ENCODE measurements around the gene KCND2. TPM values are rescaled to one million over a fixed set of nuclear protein-coding genes. Genes with fewer than 3 reads are reported as not detected.

The KCND2 gene
- polyA plus RNA-seq, 1 of the 3 experiments (the other 2 are of a cell fraction): not detected

DNA sequence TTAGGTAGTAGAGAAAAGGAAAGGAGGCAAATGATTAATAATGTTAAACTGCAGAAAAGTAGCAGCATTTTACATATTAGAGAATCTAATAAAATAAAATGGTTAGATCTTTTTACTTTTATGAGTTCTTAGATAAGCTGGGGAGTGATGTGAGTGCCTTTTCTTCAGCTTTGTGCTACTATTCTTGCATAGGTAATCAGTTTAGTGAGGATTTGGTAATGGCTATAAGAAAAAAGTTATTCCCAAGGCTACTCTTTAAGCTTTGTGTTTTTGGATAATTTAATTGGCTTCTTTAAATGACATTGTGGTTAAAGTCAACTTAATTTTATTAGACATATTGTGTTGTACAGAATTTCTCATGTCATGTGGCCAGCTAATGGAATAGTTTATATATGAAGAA is 3.7 kb downstream of the KCND2 start:
- Histone ChIP-seq H3F3A (replicated peaks; ENCODE audit: insufficient read depth) (no peaks in the 10 kb centered on the region), H3K9me2 (no peaks in the 10 kb centered on the region), H3K79me2 (ENCODE audit: insufficient read depth) (no peaks in the 10 kb centered on the region), H3K27me3 (ENCODE audit: insufficient read depth) (peaks cover 24% of the 10 kb centered on the region), H3K27ac (ENCODE audit: low read depth in 2 of 2, low read length in 1 of 2) (no peak overlapping the region), H2AFZ (ENCODE audit: low read depth) (no peak overlapping the region), H4K20me1 (ENCODE audit: insufficient read depth) (no peaks in the 10 kb centered on the region), H3K4me2 (no peak overlapping the region), H3K4me3 (ENCODE audit: low read depth in 2 of 2, low read length in 1 of 2) (no peak overlapping the region), H3K9ac (no peak overlapping the region), H3K36me3 (replicated peaks in 1 of 2; ENCODE audit: control insufficient read depth in 1 of 2, insufficient read depth in 2 of 2, low read length in 1 of 2) (no peaks in the 10 kb centered on the region), H3K4me1 (ENCODE audit: control insufficient read depth in 1 of 2, insufficient read depth in 2 of 2, low read depth in 1 of 2, low read length in 1 of 2) (peaks cover 4 to 8% of the 10 kb centered on the region in 2 experiments; a peak in 2 of 4 replicates), H3K9me3 (no peaks in the 10 kb centered on the region)
- no peak for TF ChIP-seq RCOR1 (IDR thresholded peaks at IDR 0.05; ENCODE audit: low read length)
- CTCF ChIA-PET: no interaction called here
- POLR2A ChIA-PET: no interaction called here
- no peak for DNase-seq

DNA sequence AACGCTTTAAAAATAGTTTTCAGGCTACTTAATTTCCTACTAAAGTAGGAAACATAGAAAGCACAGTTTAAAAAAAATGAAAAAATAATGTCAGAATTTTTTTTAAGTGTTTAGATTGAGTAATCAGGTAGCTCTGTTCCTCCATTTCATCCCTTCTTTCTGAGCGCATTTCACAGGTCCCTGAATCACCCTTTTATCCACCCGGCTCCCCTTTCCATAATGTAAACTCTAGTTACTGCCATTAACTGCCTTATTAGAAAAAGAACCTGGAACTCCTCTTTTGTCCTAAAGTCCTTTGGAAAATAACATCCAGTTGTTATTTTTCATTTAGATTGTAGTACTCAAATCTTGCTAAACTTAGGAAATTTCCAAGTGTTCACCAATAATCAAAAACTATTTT is 5.8 kb downstream of the KCND2 start:
- WGBS (ENCODE audit: low lambda C conversion rate): 3% methylated on average over 3 of the region's 3 CpGs
- no peaks in the 10 kb centered on the region for H3K9me3 ChIP-seq
- CTCF ChIA-PET: interaction anchor here (1.7 kb wide), 1 partner anchor 11 kb away, joined by 4 read pairs; no protein-coding TSS in a partner anchor
- no peak overlapping the region for H3K27ac ChIP-seq (ENCODE audit: low read depth in 2 of 2, low read length in 1 of 2)
- no peak overlapping the region for H3K4me2 ChIP-seq
- H4K20me1 ChIP-seq (ENCODE audit: insufficient read depth): no peaks in the 10 kb centered on the region
- no peak overlapping the region for H3K9ac ChIP-seq
- no peak overlapping the region for H2AFZ ChIP-seq (ENCODE audit: low read depth)
- no peaks in the 10 kb centered on the region; a peak in 1 of 4 replicates for H3K4me1 ChIP-seq (ENCODE audit: control insufficient read depth in 1 of 2, insufficient read depth in 2 of 2, low read depth in 1 of 2, low read length in 1 of 2)
- no peaks in the 10 kb centered on the region for H3K9me2 ChIP-seq
- no peaks in the 10 kb centered on the region for H3K36me3 ChIP-seq (replicated peaks in 1 of 2; ENCODE audit: control insufficient read depth in 1 of 2, insufficient read depth in 2 of 2, low read length in 1 of 2)
- no peaks in the 10 kb centered on the region for H3K79me2 ChIP-seq (ENCODE audit: insufficient read depth)
- TF ChIP-seq NFIC (IDR thresholded peaks at IDR 0.05; ENCODE audit: borderline replicate concordance) (no peak), FOSL2 (IDR thresholded peaks at IDR 0.05; ENCODE audit: borderline replicate concordance, low read depth) (no peak), FOXJ3 (CRISPR knock-in tag; IDR thresholded peaks at IDR 0.05) (no peak), GATA2 (CRISPR knock-in tag; IDR thresholded peaks at IDR 0.05) (no peak)
- TF ChIP-seq, protein P1, sequence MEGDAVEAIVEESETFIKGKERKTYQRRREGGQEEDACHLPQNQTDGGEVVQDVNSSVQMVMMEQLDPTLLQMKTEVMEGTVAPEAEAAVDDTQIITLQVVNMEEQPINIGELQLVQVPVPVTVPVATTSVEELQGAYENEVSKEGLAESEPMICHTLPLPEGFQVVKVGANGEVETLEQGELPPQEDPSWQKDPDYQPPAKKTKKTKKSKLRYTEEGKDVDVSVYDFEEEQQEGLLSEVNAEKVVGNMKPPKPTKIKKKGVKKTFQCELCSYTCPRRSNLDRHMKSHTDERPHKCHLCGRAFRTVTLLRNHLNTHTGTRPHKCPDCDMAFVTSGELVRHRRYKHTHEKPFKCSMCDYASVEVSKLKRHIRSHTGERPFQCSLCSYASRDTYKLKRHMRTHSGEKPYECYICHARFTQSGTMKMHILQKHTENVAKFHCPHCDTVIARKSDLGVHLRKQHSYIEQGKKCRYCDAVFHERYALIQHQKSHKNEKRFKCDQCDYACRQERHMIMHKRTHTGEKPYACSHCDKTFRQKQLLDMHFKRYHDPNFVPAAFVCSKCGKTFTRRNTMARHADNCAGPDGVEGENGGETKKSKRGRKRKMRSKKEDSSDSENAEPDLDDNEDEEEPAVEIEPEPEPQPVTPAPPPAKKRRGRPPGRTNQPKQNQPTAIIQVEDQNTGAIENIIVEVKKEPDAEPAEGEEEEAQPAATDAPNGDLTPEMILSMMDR (IDR thresholded peaks at IDR 0.05): no peak
- H3K4me3 ChIP-seq (ENCODE audit: low read depth in 2 of 2, low read length in 1 of 2): no peak overlapping the region
- POLR2A ChIA-PET: no interaction called here
- peaks cover 11% of the 10 kb centered on the region for H3K27me3 ChIP-seq (ENCODE audit: insufficient read depth)
- DNase-seq: no peak
- no peaks in the 10 kb centered on the region for H3F3A ChIP-seq (replicated peaks; ENCODE audit: insufficient read depth)

GRCh38 chr7:120280743-120281142 is 7.8 kb downstream of the KCND2 start:
- Histone ChIP-seq H3K4me1 (ENCODE audit: control insufficient read depth in 1 of 2, insufficient read depth in 2 of 2, low read depth in 1 of 2, low read length in 1 of 2) (no peaks in the 10 kb centered on the region), H3K9me2 (no peaks in the 10 kb centered on the region), H3K27me3 (ENCODE audit: insufficient read depth) (no peaks in the 10 kb centered on the region), H2AFZ (ENCODE audit: low read depth) (no peak overlapping the region), H3K27ac (ENCODE audit: low read depth in 2 of 2, low read length in 1 of 2) (no peak overlapping the region), H4K20me1 (ENCODE audit: insufficient read depth) (no peaks in the 10 kb centered on the region), H3K9ac (no peak overlapping the region), H3F3A (replicated peaks; ENCODE audit: insufficient read depth) (no peaks in the 10 kb centered on the region), H3K79me2 (ENCODE audit: insufficient read depth) (no peaks in the 10 kb centered on the region), H3K9me3 (no peaks in the 10 kb centered on the region), H3K4me2 (no peak overlapping the region), H3K36me3 (replicated peaks in 1 of 2; ENCODE audit: control insufficient read depth in 1 of 2, insufficient read depth in 2 of 2, low read length in 1 of 2) (no peaks in the 10 kb centered on the region), H3K4me3 (ENCODE audit: low read depth in 2 of 2, low read length in 1 of 2) (no peak overlapping the region)
- 30% methylated on average over 3 of the region's 3 CpGs for WGBS (ENCODE audit: low lambda C conversion rate)
- POLR2A ChIA-PET: no interaction called here
- DNase-seq: no peak
- CTCF ChIA-PET: no interaction called here
- TF ChIP-seq, protein P2, sequence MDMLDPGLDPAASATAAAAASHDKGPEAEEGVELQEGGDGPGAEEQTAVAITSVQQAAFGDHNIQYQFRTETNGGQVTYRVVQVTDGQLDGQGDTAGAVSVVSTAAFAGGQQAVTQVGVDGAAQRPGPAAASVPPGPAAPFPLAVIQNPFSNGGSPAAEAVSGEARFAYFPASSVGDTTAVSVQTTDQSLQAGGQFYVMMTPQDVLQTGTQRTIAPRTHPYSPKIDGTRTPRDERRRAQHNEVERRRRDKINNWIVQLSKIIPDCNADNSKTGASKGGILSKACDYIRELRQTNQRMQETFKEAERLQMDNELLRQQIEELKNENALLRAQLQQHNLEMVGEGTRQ (IDR thresholded peaks at IDR 0.05; ENCODE audit: borderline replicate concordance, low read depth, low read length): no peak
- no peak for TF ChIP-seq REST (IDR thresholded peaks at IDR 0.05; ENCODE audit: low read depth, low read length)
- no peak for TF ChIP-seq NRF1 (IDR thresholded peaks at IDR 0.05; ENCODE audit: low read depth, low read length)
- TF ChIP-seq FOXJ3 (CRISPR knock-in tag; IDR thresholded peaks at IDR 0.05): no peak
- TF ChIP-seq RCOR1 (IDR thresholded peaks at IDR 0.05; ENCODE audit: low read length): no peak
- TF ChIP-seq RAD21 (IDR thresholded peaks at IDR 0.05; ENCODE audit: low read length): no peak
- TF ChIP-seq, protein P3, sequence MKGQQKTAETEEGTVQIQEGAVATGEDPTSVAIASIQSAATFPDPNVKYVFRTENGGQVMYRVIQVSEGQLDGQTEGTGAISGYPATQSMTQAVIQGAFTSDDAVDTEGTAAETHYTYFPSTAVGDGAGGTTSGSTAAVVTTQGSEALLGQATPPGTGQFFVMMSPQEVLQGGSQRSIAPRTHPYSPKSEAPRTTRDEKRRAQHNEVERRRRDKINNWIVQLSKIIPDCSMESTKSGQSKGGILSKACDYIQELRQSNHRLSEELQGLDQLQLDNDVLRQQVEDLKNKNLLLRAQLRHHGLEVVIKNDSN (IDR thresholded peaks at IDR 0.05; ENCODE audit: borderline replicate concordance, low read depth): no peak
- TF ChIP-seq EP300 (IDR thresholded peaks at IDR 0.05; ENCODE audit: borderline replicate concordance in 1 of 2, low read depth in 1 of 2, low read length in 1 of 2): no peak
- no peak for TF ChIP-seq IRF3 (IDR thresholded peaks at IDR 0.05; ENCODE audit: low read depth, low read length)
